OCI-LY1 (cell line): ENCODE data around the gene SEPTIN10.

ENCODE experiments used
- EZH2 ChIP-seq: fragments of 200-600 bp; sonication (generic), shearing (Covaris generic); IDR thresholded peaks from 2 replicates; pipeline ENCODE4 v1.8.0; 2017; ENCODE audit warnings: borderline replicate concordance, mixed run types, mild to moderate bottlenecking, antibody characterized with exemption, low read length, moderate library complexity, mixed read lengths
- TF ChIP-seq, protein P1 (sequence below): fragments of 200-600 bp; sonication (generic), shearing (Covaris generic); IDR thresholded peaks from 2 replicates; pipeline ENCODE4 v1.5.1; 2017; ENCODE audit warnings: mild to moderate bottlenecking, antibody characterized with exemption, low read length, moderate library complexity, mixed read lengths

DNA sequence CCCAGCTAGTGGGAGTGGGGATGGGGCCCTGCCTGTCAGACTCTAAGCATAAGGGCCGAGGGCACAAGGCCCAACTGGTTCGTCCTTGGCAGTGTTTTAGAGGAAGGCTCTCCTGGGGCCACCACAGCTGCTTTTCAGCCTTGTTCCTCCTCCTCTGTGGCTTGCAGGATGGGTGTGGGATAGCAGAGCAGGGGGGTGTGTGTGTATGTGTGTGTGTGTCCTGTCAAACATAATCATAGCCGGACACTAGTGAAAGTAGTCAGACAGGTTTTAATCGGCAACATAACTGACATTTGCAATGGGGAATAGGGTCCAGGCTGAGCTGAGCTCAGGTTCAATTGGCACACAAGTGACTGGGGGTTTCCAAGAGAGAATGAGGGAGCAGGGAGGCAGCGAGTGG lies 114.2 kb downstream of the SEPTIN10 start:
- TF ChIP-seq, protein P1, sequence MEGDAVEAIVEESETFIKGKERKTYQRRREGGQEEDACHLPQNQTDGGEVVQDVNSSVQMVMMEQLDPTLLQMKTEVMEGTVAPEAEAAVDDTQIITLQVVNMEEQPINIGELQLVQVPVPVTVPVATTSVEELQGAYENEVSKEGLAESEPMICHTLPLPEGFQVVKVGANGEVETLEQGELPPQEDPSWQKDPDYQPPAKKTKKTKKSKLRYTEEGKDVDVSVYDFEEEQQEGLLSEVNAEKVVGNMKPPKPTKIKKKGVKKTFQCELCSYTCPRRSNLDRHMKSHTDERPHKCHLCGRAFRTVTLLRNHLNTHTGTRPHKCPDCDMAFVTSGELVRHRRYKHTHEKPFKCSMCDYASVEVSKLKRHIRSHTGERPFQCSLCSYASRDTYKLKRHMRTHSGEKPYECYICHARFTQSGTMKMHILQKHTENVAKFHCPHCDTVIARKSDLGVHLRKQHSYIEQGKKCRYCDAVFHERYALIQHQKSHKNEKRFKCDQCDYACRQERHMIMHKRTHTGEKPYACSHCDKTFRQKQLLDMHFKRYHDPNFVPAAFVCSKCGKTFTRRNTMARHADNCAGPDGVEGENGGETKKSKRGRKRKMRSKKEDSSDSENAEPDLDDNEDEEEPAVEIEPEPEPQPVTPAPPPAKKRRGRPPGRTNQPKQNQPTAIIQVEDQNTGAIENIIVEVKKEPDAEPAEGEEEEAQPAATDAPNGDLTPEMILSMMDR = no peak
- TF ChIP-seq EZH2 = no peak
